GM19035 (cell line): ENCODE results near the gene XYLT1.

Experiments used
- ATAC-seq: cut with Tn5 transposase; IDR thresholded peaks from one replicate; pipeline ENCODE4 v1.9.1; 2021; ENCODE audit not compliant: unreplicated experiment

Gene XYLT1

DNA sequence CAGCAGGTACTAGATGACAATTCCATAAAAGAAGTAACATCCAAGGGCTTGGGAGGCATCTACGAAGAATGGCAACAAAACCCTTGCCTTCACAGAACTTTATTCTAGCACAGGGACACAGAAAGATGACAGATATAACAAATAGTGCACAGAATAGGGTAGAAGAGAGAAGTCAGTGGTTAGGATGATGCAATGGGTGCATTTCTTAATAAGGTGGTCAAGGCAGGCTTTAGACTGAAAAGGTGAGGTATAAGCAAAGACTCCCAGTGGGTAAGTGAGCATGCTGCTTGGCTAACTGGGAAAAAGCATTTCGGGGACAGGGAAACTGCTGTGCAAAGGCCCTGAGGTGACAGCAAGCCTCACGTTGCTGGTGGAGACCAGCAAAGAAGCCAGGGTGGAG lies 175.9 kb downstream of the XYLT1 start:
- no peak for ATAC-seq

DNA sequence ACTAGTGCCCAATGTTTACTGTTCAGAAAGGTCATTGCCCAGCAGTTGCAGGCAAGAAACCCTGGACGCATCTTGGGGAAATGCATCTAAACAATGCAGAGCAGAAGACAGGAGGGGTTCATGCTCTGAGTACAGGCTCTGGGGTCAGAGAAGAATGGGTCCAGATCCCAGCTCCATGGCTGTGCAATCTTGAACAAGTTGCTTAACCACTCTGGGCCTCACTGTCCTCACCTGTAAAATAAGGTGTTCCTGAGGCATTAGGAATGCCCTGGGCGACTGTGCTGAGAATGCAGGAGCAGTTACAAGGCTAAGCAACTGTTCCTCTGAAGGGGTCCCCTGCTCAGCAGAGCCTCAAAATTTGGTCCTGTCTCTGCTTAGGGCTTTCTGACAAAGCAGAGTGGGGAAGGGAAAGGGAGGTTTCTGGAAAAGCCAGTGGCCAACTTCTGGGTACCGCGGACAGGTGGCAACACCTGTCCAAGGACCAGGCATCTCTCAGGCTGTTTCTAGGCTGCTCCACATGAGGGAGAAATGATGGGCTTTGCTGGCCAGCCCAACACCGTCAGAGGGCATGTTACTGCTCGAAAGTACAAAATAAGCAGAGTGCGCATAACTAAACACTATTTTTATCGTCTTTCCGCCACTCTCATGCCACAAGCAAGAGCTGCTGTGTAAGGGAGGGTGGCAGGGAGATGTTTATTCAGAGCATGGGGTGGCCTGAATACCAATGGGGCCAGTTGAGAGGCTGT lies 176.8 kb downstream of the XYLT1 start:
- no peak for ATAC-seq

DNA sequence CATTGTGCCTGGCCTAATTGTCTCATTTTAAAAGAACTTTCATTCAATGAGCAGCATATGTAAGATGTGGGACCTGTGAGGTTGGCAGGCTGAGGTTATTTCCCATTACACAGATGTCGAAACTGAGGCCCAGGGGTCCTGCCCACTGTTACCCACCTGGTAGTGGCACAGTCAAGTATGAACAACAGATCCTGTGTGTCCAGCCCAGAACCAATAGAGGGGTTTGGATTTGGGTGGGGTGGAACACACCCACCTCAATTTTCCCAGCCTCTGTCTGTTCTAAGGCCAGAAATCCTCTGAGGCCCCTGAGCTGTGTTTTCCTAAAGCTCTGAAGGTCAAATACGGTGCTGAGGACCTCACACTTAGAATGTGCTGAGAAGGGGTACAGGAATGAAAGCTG lies 179.5 kb downstream of the XYLT1 start:
- no peak for ATAC-seq

DNA sequence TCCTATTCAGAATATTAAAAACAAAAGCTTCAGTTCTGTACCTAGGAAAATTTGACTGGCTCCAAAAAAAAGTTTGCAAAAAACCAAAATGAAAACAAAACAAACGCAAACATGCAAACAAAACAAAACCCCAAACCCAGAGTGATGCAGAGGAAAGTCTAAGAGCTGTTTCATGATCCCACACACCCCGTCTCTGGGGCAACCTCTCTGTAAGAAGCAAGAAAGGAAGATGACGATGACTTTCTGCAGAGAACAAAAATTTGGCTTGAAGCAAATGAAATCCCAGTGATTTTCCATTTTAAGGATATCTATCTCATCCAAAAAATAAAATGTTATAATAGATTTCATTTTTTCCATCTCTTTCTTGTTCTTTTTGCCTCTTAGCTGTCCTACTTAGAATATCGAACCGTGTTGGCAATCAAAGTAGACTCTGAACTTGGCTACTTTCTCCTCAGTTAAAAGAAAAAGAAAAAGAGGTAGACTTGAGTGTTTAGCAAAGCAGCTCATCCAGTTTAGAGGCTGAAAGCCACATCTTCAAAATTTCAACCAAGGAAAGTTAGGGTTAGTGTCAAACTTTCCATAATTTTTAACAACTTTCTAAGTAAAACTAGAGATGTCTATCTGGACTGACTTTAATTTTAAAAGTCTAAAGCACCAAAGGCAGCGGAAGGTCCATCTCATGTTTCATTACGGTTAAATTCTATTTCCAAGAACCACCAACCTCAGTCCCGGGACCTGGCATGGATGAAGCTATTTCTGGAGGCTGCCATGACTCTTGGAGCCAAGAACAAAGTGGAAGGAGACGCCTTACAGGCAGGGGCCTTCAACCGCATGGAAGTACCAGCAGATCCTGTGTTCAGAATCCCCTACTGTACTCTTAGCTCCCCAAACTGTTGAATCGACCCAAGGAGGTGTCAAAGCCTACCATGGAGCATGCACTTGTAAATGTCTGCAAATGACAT lies 180.8 kb downstream of the XYLT1 start:
- no peak for ATAC-seq

DNA sequence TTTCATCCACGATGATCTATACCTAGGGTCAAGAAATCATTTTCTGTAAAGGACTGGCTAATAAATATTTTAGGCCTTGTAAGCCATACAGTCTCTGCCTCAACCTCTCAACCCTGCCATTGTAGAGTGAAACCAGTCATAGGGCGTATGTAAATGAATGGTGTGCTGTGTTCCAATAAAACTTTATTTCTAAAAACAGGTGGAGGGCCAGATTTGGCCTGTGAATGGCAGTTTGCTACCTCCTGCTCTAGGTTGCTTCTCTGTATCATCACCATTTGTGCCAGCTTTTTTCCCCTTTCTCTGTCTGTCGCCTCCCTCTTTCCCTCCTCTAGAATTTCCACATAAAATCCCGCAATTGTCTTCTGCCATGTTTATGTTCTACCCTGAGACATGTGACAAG lies 181.7 kb downstream of the XYLT1 start:
- ATAC-seq: no peak

DNA sequence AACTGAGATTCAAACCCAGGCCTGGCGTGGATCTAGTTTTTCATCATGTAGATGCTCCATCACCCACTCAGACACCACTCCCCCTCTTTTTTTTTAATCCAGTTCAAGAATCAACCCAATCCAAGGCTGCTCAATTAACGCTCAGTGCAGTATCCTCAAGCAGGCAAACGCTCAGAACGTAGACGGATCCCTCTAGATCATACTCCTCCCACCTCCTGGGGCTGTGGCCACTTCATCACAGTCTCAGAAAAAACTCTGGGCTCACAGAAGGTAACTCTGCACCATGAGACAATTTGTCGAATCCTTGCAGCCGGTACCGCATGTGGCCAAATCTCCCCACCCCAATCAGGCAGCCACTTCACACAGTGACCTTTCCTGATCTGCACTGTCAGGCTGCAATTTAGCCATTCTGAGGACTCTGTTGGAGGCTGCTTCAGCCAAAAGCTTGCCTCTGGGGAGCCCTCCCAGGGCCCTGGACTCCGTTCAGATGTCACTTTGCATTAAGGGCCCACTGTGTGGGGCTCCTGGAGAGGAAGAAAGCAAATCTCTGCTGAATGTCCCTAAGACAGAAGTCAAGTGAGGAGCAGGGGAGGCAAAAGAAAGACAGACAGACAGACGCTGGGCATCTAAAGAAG lies 183.5 kb downstream of the XYLT1 start:
- ATAC-seq: no peak

DNA sequence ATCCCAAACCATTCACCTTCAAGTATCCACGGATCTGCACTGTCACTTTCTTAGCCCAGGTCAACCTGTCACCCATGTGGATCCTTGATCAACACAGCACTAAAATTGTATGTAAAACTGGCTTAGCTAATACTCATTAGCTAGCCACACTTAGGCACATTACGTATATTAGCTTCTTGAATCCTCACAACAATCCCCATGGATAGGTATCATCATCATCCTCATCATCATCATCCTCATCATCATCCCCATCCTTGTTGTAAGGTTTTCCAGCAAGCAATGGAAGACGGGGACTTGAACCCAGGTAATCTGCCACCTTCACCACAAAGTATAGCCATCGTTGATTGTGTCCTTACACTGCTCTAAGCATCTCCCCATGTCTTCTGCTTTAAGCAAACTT lies 184.3 kb downstream of the XYLT1 start:
- ATAC-seq: no peak

DNA sequence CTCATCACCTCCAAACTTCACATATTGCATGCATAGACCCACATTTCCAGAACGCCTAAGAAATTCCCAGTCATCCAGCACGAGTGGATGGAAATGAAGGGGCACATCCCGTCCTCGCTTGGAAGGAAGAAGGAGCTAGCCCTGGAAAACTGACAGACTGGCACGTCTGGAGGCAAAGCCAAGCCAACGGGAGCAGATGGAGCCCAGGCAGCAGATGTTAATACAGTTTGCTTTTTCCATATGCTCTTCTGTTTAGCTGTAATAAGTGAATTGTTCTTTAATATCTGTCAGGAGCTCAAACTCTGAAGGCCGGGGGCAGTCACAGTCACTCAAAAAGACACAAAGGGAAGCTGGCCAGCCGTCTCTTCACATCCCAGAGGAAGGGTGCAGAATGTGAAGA lies 187.7 kb downstream of the XYLT1 start:
- no peak for ATAC-seq

DNA sequence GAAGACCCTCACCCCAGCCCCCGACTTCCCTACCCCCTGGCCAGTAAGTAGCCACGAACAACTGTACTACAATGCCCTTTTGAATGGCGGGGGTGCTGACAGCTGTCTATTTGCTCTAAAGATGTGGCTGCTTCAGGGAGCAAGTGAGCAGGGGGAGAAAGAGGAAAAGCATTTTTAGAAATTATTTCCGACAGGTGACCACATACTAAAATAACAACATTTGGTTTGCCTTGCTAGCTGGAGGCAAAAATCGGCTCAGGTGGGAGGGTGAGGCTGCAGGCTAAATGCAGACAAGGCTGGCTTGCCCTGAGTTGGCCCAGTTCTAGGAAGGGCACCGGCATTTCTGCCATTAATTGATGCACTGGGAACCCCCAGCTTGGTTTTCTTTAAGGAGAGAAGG lies 188.5 kb downstream of the XYLT1 start:
- no peak for ATAC-seq

DNA sequence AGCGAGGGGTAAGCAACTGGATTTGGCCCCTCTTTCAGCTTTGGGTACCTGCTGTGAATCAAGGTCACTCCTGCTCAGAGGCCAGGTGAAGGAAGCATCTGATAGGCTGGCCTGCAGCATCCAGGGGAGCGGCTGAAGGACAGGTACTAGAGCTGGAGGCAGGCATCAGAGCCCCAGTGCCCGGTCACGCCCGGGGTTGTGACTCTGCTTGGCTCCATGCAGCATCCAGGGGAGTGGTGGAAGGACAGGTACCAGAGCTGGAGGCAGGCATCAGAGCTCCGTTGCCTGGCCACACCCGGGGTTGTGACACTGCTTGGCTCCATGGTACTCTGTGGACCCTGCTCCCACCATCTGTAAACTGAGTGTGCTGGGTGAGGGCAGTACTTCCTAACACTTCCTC lies 189.7 kb downstream of the XYLT1 start:
- ATAC-seq: no peak

DNA sequence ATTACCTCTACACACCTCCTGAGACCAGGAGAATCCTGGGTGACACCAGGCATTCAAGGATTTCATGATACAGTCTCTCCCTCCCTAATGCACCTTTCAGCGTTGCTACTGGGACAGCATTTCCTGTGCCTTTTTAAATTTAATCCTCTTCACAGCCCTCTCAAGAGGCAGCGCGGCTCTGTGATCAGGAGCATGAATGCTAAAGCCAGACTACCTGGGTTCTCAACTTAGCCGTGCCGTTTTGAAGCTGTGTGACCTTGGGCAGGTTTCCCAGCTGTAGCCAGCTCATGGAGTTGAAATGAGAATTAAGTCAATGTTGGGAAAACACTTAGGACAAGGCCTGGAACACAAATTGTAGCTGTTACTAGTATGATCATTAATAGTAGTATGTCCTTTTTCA lies 191.8 kb downstream of the XYLT1 start:
- ATAC-seq: no peak

DNA sequence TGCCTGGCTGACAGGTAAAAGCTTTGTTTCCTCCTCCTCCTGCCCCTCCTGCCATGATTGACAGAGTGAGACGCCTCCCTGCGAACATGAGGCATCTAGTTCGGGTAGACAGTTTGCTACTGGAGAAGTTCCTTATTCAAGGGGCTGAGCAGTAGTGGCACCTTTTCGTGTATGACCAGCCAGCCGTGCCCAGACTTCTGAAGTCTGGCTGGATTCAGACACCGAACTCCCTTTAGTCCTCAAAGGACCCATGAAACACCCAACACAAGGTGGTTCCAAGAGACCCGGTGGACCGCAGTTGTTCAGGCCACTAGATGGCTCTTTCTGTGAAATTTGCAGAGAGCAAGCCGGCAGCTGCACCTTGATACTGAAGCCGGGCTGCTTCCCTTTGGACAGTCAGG lies 192.8 kb downstream of the XYLT1 start:
- ATAC-seq: no peak

DNA sequence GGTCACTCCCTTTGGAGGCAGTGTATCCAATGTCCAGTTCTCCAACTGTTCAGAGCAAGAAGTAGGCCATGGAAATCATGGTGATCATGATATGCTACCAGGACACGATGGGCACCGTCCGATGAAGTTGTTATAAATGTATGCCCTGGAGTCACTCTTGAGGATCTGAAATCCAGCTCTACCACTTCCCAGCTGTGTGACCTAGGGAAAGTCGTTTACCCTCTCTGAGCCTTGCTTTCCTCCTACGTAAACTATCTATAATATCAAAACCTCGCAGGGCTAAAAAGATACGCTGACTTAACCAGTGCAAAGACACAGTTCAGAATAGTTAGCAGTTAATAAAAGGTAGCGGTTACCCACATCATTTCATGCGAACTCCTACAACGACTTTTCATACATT lies 194.2 kb downstream of the XYLT1 start:
- no peak for ATAC-seq

DNA sequence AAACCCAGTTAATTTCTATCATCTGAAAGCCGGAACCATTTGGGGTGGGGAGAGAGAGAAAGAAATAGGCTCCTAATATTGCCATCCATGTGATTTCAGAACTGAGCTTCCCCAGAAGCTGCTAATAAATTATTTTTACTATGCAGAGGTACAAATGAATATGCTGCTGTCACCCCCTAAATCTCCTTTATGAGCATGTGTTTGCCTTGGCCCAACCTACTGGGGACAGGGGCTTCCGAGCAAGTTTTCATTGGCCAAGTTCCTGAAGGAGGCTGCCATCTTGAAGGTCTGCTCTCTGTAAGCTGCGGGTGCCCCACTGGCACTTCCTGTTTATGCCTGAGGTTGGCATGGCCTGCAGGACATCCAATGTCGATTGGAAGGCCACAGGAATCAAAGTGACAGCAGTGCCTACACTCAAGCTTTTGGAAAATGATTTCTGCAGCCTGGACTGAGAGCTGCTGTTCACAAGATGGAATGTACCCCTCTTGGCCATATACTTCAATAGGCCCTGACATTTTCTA lies 194.7 kb downstream of the XYLT1 start:
- ATAC-seq: no peak

DNA sequence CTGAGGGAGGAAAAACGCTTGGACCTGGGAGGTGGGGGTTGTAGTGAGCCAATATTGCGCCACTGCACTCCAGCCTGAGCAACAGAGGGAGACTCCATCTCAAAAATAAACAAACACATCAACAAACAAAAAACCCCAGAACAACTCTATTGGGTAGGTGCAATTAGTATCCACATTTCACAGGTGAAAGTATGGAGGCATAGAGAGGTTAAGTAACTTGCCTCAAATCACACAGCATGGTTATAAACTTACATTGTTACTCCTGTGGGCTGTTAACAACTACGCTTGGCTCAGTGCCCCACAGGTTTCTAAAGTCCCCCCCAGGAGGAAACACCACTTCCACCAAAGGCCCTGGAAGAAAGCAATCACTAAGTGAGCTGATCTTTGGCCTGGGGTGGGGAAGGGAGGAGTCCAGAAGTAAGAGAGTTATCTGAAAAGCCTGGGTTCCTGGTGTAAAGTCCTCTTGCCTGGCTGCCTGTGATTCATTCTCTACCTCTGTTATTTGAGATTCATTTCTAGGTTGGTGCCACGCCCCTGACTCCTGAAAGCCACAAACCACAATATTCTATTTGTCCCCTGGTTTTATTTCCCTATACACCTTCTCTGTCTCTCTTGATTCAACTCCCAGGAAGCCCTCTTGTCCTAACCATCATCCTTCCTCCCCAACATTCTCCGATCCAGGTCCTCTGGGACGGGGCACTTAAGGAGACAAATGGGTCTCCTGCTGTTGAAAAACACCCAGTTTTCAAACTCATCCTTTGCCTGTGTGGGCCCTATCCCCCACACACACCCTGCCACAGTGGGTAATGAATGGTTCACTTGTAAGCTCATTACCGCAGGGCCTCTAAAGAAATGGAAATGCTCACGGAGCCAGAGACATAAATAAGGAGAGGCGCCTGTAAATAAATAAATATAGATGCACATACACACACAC lies 195.4 kb downstream of the XYLT1 start:
- ATAC-seq: no peak

DNA sequence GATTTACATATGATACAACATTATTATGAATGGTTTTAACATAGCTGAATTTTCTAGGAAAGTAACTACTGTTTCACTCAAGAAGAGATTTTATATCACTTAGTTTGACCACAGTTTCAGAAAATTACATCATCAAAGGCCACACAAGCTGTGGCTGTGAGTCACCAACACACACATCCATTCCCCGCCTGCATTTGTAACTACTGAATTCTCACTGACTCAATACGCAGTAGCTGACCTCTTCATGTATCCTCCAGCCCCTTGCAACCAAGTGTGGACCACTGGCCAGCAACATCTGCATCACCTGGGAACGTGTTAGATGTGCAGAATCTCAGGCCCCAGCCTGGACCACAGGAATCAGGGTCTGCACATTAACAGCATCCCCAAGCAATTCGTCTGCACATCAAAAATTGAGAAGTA lies 197.6 kb downstream of the XYLT1 start:
- ATAC-seq: no peak

DNA sequence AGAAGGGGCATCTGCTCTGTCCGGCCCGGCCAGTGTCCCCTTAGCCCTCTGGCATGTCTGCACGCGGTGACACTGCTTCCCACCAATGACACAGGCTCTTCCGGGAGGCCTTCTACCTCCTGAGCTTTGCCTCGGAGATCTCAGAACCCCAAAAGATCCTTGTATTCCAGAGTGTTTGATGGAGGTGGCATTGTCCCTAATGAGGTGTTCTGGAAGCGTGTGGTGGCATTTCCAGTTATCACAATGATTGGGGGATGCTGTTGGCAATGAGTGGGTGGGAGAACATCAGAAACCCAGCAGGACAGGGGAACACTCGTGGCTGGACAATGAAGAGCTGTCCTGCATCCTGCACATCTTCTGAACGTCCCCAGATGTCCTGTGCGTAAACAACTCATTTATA lies 198.0 kb downstream of the XYLT1 start:
- no peak for ATAC-seq

DNA sequence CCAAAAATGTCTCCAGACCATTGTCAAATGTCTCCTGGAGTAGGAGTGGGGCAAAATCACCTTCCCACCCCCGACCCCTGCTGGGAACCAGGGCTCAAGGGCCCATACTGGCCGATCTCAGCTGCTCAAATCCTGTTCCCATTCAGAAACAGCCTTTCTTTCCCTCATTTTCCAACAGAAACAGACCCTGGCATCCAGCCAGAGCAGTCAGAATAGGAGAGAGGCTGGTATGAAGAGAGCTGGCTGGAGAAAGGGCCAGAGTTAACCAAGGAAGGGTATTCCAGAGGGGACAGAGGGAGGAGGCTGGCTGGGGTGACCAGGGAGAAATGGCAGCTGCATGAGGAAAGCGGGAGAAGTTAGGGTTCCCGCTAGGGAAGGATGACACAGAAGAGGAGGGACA lies 199.1 kb downstream of the XYLT1 start:
- ATAC-seq: no peak

DNA sequence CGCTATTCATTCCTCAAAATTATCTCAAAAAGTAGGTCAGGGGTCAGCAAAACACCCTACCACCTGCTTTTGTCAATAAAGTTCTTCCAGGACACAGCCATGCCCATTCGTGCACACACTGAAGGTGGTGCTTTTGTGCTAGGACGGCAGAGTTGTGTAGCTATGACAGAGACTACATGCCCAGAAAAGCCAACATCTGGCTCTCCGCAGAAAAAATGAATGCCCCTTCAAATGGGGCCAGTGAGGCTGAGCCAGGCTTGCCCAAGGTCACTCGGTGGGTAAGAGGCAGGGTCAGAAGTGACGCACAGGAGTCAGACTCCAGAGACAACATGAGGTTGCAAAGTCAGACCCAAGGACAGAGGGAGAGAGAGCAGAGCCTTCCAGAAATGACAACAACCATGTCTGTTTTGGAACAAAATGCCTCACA lies 200.1 kb downstream of the XYLT1 start:
- ATAC-seq: no peak

DNA sequence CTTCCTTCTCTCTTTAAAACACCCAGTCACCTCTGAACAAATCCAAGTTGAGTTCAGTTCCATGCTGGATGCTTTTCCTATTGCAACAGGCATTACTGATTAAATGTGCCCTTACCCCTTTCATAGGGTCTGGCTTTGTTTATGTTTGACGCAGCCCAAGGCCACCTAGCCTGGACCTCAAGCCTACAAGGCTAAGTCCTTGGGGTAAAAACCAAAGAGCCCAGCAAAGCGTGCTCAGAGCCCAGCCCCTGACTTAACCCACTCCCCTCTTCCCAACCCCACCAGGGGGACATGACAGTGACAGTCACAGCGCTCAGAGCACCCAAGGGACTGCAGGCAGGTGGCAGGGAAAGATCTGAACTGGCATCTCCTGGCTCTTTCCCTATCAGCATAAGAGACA lies 200.6 kb downstream of the XYLT1 start:
- no peak for ATAC-seq
